ENCODE measurements around the gene MYEF2. TPM values are rescaled to one million over a fixed set of nuclear protein-coding genes. Genes with fewer than 3 reads are reported as not detected.

MYEF2 gene
- total RNA-seq, 2 experiments from 2014 or later: 31.7 to 32.7 TPM

GRCh38 chr15:48097264-48097663 is 80.8 kb downstream of the MYEF2 start:
- H3K4me1 Mint-ChIP-seq (ENCODE audit: low read depth): no peaks in the 10 kb centered on the region
- CTCF ChIA-PET: no interaction called here
- no peak overlapping the region for H3K4me3 Mint-ChIP-seq
- H3K36me3 Mint-ChIP-seq (ENCODE audit: low read depth): no peaks in the 10 kb centered on the region
- DNase-seq: no peak
- intact Hi-C loops (cut with micrococcal nuclease): no loop called here
- H3K27me3 Mint-ChIP-seq (ENCODE audit: low read depth): peaks cover 15% of the 10 kb centered on the region
- no peak overlapping the region for H3K27ac Mint-ChIP-seq
- no peaks in the 10 kb centered on the region for H3K9me3 Mint-ChIP-seq

- H3K4me1 Mint-ChIP-seq (ENCODE audit: low read depth): no peaks in the 10 kb centered on the region
- intact Hi-C loops (cut with micrococcal nuclease): no loop called here
- no peak overlapping the region for H3K4me3 Mint-ChIP-seq
- no peak overlapping the region for H3K27ac Mint-ChIP-seq
- H3K9me3 Mint-ChIP-seq: no peaks in the 10 kb centered on the region
- peaks cover 13% of the 10 kb centered on the region for H3K27me3 Mint-ChIP-seq (ENCODE audit: low read depth)
- no peak for DNase-seq
- CTCF ChIA-PET: no interaction called here
- H3K36me3 Mint-ChIP-seq (ENCODE audit: low read depth): no peaks in the 10 kb centered on the region
Observed at GRCh38 chr15:48096813-48097212, 81.3 kb downstream of the MYEF2 start.

DNA sequence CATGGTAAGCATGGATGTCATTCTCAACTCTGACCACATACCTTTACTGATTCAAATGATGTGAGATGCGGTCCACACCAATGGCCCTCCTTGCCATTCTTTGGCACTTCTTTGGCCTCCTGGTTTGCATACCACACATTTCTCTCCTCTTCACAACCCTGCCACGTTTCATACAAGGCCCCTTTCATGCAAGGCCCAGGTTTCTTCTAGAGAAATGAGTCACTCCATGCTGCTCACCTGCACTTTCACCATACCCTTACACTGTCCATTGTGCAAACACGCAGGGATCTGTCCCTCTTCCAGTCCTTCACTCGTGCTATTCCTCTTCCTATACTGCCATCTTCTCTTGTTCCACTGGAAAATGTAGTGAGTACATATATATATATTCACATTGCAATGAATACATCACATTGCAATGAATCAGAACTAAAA is 81.7 kb downstream of the MYEF2 start:
- Mint-ChIP-seq H3K4me1 (ENCODE audit: low read depth) (no peaks in the 10 kb centered on the region), H3K4me3 (no peak overlapping the region), H3K9me3 (no peaks in the 10 kb centered on the region), H3K27ac (no peak overlapping the region), H3K27me3 (ENCODE audit: low read depth) (peaks cover 13% of the 10 kb centered on the region), H3K36me3 (ENCODE audit: low read depth) (no peaks in the 10 kb centered on the region)
- no peak for DNase-seq
- CTCF ChIA-PET: no interaction called here
- intact Hi-C loops (cut with micrococcal nuclease): no loop called here

DNA sequence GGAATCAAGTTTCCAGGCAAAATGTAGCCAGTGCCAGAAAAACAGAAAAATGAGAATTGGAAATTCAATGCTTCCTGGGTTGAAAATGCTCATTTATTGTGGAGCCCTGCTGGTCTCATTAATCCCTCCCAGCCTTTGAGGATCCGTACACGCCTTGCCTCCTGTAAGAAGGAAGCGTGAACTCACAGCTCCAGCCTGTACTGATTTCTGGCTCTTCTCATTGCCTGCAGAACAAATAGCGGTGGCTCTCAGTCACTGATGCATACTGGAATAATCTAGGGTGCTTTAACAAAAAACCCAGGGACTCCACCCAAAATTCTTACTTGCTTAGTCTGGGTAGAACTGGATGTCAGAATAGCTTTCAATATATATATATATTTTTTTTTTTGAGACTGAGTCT is 86.6 kb downstream of the MYEF2 start:
- no peaks in the 10 kb centered on the region for H3K9me3 Mint-ChIP-seq
- H3K4me3 Mint-ChIP-seq: no peak overlapping the region
- no peaks in the 10 kb centered on the region for H3K4me1 Mint-ChIP-seq (ENCODE audit: low read depth)
- intact Hi-C loops (cut with micrococcal nuclease): no loop called here
- H3K27me3 Mint-ChIP-seq (ENCODE audit: low read depth): peaks cover 11% of the 10 kb centered on the region
- no peak for DNase-seq
- H3K27ac Mint-ChIP-seq: no peak overlapping the region
- CTCF ChIA-PET: no interaction called here
- no peaks in the 10 kb centered on the region for H3K36me3 Mint-ChIP-seq (ENCODE audit: low read depth)

DNA sequence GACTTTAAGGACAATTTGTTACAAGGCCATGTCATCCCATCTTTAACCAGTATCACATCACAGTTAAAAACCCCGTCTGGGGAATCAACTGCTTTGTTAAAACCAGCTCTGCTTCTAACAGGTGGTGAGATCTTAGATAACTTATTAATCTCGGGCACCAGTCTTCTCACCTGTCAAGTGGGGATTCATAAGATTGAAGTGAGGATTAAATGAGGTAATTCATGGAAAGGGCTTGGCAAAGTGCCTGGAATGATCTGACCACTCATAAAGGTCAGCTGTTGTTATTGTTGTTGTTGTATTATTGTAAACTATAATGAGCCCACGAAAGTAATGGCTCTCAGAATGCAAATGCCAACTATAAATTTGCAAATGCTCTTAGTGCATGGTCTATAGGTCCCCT is 87.4 kb downstream of the MYEF2 start:
- H3K27ac Mint-ChIP-seq: no peak overlapping the region
- intact Hi-C loops (cut with micrococcal nuclease): no loop called here
- no peak overlapping the region for H3K4me3 Mint-ChIP-seq
- no peak for DNase-seq
- H3K9me3 Mint-ChIP-seq: no peaks in the 10 kb centered on the region
- no peaks in the 10 kb centered on the region for H3K4me1 Mint-ChIP-seq (ENCODE audit: low read depth)
- peaks cover 9% of the 10 kb centered on the region for H3K27me3 Mint-ChIP-seq (ENCODE audit: low read depth)
- no peaks in the 10 kb centered on the region for H3K36me3 Mint-ChIP-seq (ENCODE audit: low read depth)
- CTCF ChIA-PET: no interaction called here

DNA sequence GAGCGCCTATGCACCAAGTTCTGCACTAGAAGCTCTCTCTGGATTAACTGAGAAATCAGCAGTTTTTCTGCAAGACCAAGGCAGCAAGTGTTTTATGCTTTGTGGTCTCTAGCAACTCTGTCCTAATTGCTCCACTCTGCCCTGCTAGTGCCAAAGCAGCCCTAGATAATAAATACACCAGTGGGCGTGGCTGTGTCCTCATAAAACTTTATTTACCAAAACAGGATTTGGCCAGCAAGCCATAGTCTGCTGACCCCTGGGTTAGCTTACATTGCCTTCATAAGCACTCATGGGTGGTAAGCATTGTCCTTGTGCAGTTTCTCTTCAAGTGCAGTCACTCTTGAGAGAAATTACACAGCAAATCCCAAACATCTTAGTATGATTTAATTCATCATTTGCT is 88.0 kb downstream of the MYEF2 start:
- Mint-ChIP-seq H3K36me3 (ENCODE audit: low read depth) (no peaks in the 10 kb centered on the region), H3K4me3 (no peak overlapping the region), H3K9me3 (no peaks in the 10 kb centered on the region), H3K4me1 (ENCODE audit: low read depth) (no peaks in the 10 kb centered on the region), H3K27ac (no peak overlapping the region), H3K27me3 (ENCODE audit: low read depth) (peaks cover 6% of the 10 kb centered on the region)
- no peak for DNase-seq
- intact Hi-C loops (cut with micrococcal nuclease): no loop called here
- CTCF ChIA-PET: no interaction called here

DNA sequence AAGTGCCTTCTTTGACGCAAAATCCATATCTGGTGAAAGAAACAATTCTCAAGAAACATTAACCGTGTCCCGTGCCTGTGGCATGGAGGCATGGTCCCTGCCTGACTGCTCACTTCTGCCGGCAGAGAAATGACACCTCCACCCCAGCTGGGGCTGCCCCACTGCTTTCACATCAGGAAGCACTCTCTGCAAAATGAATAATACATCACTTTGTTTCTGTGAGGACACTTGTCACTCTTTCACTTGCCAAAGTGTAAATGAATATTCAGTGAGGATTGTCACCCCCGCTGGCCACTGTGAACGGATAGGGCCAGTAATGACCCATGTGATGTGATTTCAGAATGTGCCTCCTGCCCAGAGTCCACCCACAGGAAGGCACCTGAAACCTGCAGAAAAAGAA is 88.4 kb downstream of the MYEF2 start:
- H3K27me3 Mint-ChIP-seq (ENCODE audit: low read depth): peaks cover 3% of the 10 kb centered on the region
- DNase-seq: peak; percentile 5
- H3K9me3 Mint-ChIP-seq: no peaks in the 10 kb centered on the region
- no peaks in the 10 kb centered on the region for H3K4me1 Mint-ChIP-seq (ENCODE audit: low read depth)
- CTCF ChIA-PET: no interaction called here
- H3K27ac Mint-ChIP-seq: no peak overlapping the region
- no peaks in the 10 kb centered on the region for H3K36me3 Mint-ChIP-seq (ENCODE audit: low read depth)
- H3K4me3 Mint-ChIP-seq: no peak overlapping the region
- intact Hi-C loops (cut with micrococcal nuclease): no loop called here

GRCh38 chr15:48087844-48088243 is 90.3 kb downstream of the MYEF2 start:
- H3K27ac Mint-ChIP-seq: no peak overlapping the region
- DNase-seq: no peak
- no peak overlapping the region for H3K4me3 Mint-ChIP-seq
- no peaks in the 10 kb centered on the region for H3K9me3 Mint-ChIP-seq
- H3K36me3 Mint-ChIP-seq (ENCODE audit: low read depth): no peaks in the 10 kb centered on the region
- intact Hi-C loops (cut with micrococcal nuclease): no loop called here
- peaks cover 2% of the 10 kb centered on the region for H3K27me3 Mint-ChIP-seq (ENCODE audit: low read depth)
- no peaks in the 10 kb centered on the region for H3K4me1 Mint-ChIP-seq (ENCODE audit: low read depth)
- CTCF ChIA-PET: no interaction called here

- Mint-ChIP-seq H3K4me3 (no peak overlapping the region), H3K9me3 (no peaks in the 10 kb centered on the region), H3K27me3 (ENCODE audit: low read depth) (peaks cover 2% of the 10 kb centered on the region), H3K27ac (no peak overlapping the region), H3K36me3 (ENCODE audit: low read depth) (no peaks in the 10 kb centered on the region), H3K4me1 (ENCODE audit: low read depth) (no peaks in the 10 kb centered on the region)
- CTCF ChIA-PET: no interaction called here
- intact Hi-C loops (cut with micrococcal nuclease): no loop called here
- DNase-seq: no peak
Observed at GRCh38 chr15:48086576-48086975, 91.5 kb downstream of the MYEF2 start.

DNA sequence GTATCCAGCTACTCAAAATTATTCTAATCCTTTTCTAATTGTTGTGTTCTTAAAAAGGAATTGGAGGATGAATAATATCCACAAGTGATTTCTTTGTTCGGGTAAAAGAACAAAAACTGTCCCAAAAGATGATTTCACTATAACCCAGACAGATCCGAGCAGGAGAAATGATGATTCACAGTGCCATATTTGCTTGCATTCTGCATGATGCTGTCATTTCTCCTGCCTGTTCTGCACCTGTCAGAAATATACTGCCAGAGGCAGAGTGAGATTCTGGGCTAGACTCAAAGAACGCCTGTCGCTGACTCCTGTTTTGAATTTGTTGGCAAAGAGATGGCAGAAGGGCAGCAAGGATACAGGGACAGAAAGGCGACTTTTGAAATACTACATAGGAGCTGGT is 92.0 kb downstream of the MYEF2 start:
- Mint-ChIP-seq H3K27me3 (ENCODE audit: low read depth) (peaks cover 2% of the 10 kb centered on the region), H3K4me1 (ENCODE audit: low read depth) (no peaks in the 10 kb centered on the region), H3K27ac (no peak overlapping the region), H3K36me3 (ENCODE audit: low read depth) (no peaks in the 10 kb centered on the region), H3K9me3 (no peaks in the 10 kb centered on the region), H3K4me3 (no peak overlapping the region)
- intact Hi-C loops (cut with micrococcal nuclease): no loop called here
- CTCF ChIA-PET: interaction anchor here (1.0 kb wide), 1 partner anchor 202 kb away, joined by 4 read pairs; no protein-coding TSS in a partner anchor
- no peak for DNase-seq

DNA sequence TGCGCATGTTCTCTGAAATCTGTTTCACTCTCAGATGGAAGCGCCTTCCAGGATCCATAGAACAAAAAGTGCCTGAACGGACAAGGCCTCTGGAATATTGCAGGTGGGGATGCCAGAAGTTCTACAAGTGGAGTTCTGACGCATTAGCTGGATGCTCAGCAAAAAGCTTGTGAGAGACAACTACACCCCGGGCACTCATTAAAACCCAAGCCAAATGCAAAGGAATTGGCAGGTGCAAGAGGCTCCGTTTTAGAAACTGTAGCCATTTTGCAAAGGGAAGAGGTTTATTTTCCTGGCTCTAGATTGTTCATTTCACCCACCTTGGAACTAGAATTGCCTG is 92.5 kb downstream of the MYEF2 start:
- CTCF ChIA-PET: interaction anchor here (1.0 kb wide), 2 partner anchors 14 to 203 kb away, joined by 3 to 4 read pairs; no protein-coding TSS in a partner anchor
- H3K27me3 Mint-ChIP-seq (ENCODE audit: low read depth): peaks cover 3% of the 10 kb centered on the region

DNA sequence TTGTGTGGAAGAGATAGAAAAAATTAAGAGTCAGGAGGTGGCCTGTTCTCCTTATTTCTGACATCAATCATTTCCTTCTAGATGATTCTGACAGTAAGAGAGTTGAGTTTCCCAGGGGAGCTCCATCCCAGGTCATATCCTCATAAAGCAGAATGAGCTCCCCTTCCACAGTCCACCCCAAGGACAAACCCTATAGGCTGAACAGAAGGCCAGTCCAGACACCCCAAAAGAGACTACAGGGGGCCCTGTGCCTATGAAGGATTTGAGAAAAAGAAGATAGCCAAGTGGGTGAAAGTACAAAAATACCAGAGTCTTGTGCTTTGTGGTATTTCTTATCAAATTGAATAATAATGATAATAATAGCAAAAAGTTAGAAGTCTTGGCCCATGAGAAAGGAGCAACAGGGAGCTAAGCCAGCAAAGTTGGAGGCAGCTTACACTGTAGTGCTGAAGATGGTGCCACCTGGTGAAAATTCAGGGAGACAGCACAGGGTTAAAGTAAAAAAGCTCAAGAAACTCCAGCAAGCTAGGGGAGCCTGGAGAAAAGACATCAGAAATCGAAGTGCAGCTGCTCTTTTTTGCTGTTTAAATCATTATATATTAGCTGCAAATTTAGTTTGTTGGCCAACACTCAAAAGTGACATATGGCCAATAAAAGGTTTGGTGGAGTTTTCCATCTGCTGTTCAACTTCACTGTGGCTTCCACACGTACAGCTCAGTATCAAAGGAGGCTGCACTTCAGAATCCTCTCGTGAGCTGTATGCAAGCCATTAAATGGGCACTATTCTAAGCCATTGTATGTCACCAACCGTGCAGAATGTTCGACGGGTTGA is 93.1 kb downstream of the MYEF2 start:
- Mint-ChIP-seq H3K27me3 (ENCODE audit: low read depth) (peaks cover 5% of the 10 kb centered on the region), H3K27ac (no peak overlapping the region), H3K36me3 (ENCODE audit: low read depth) (no peaks in the 10 kb centered on the region), H3K4me3 (no peak overlapping the region), H3K9me3 (no peaks in the 10 kb centered on the region), H3K4me1 (ENCODE audit: low read depth) (no peaks in the 10 kb centered on the region)
- DNase-seq: no peak
- CTCF ChIA-PET: interaction anchor here (1.0 kb wide), 2 partner anchors 15 to 203 kb away, joined by 3 to 4 read pairs; no protein-coding TSS in a partner anchor
- intact Hi-C loops (cut with micrococcal nuclease): no loop called here

More for the DNA sequence above, 92.5 kb downstream of the MYEF2 start:
- Mint-ChIP-seq H3K4me3 (no peak overlapping the region), H3K36me3 (ENCODE audit: low read depth) (no peaks in the 10 kb centered on the region), H3K27ac (no peak overlapping the region), H3K4me1 (ENCODE audit: low read depth) (no peaks in the 10 kb centered on the region), H3K9me3 (no peaks in the 10 kb centered on the region)
- intact Hi-C loops (cut with micrococcal nuclease): no loop called here
- DNase-seq: no peak

All from activated naive CD4-positive, alpha-beta T cell treated with anti-CD3 and anti-CD28 coated beads for 36 hours (primary cell).